A549 (cell line): ENCODE data around the gene CIB4. TPM values are rescaled to one million over a fixed set of nuclear protein-coding genes. Genes with fewer than 3 reads are reported as not detected.

ENCODE experiments used
- ATAC-seq, 2 experiments: fragments of 200-7000 bp in 1 of 2; fragments of >200 bp in 1 of 2; cut with Nextera tagmentation in 1 of 2; cut with Tn5 transposase in 1 of 2; 3 replicates each; pipeline versions ENCODE4 v1.8.0 to v1.9.1; 2018 to 2020; ENCODE audit warnings: mild to moderate bottlenecking in 1 of 2, moderate library complexity in 1 of 2
- CTCF ChIA-PET: fragments of 300-600 bp; sonication (Branson Sonifier 250); formaldehyde crosslinking; extraction: SDS; loops from one replicate; lab custom pipeline; 2021; ENCODE audit warnings: antibody characterized with exemption, inconsistent platforms; lab: Yijun Ruan, JAX
- POLR2A ChIA-PET: fragments of 350-600 bp; formaldehyde crosslinking; extraction: SDS; loops from one replicate; lab custom pipeline; 2021; ENCODE audit warnings: antibody characterized with exemption, inconsistent platforms; lab: Yijun Ruan, JAX
- DNase-seq, 2 experiments: peaks; one replicate each; pipeline versions ENCODE4 v3.0.0 to v3.0.0-alpha.2; 2011 to 2016; ENCODE audit warnings: low read depth in 1 of 2, low spot score in 1 of 2
- FAIRE-seq: peaks from 2 replicates; lab custom pipeline; 2011; peaks lifted over from hg19 to GRCh38; lab: Jason Lieb, UNC
- H3K27ac ChIP-seq, 2 experiments: fragments of >200 bp; sonication (Bioruptor Twin); formaldehyde crosslinking; 3 replicates each; pipeline ENCODE4 v1.5.1; 2016 to 2017
- H3K4me1 ChIP-seq: fragments of >200 bp; sonication (Bioruptor Twin); formaldehyde crosslinking; 3 replicates; pipeline ENCODE4 v1.6.1; 2016
- H3K4me2 ChIP-seq: fragments of >200 bp; sonication (Bioruptor Twin); formaldehyde crosslinking; 3 replicates; pipeline ENCODE4 v1.6.1; 2016
- H3K4me3 ChIP-seq: fragments of >200 bp; sonication (Bioruptor Twin); formaldehyde crosslinking; 3 replicates; pipeline ENCODE4 v1.5.1; 2016
- H3K9me3 ChIP-seq: fragments of >200 bp; sonication (Bioruptor Twin); formaldehyde crosslinking; 3 replicates; pipeline ENCODE4 v1.6.1; 2016
- E2F6 ChIP-seq: IDR thresholded peaks from 2 replicates; pipeline ENCODE4 v1.6.1; 2012; ENCODE audit warnings: low read depth, borderline replicate concordance
- ELK1 ChIP-seq: fragments of 150-350 bp; IDR thresholded peaks from 2 replicates; pipeline ENCODE4 v1.6.1; 2014; ENCODE audit warnings: low read depth, mild to moderate bottlenecking, low read length
- ESRRA ChIP-seq: fragments of 150-350 bp; IDR thresholded peaks from 2 replicates; pipeline ENCODE4 v1.6.1; 2014; ENCODE audit warnings: mild to moderate bottlenecking, low read length, borderline replicate concordance
- GATA3 ChIP-seq: IDR thresholded peaks from 2 replicates; pipeline ENCODE4 v1.6.1; 2012; ENCODE audit warnings: borderline replicate concordance
- MAX ChIP-seq: IDR thresholded peaks from 2 replicates; pipeline ENCODE4 v1.6.1; 2012
- NFE2L2 ChIP-seq: fragments of 150-350 bp; conservative IDR thresholded peaks from 2 replicates; pipeline ENCODE4 v1.6.1; 2014; ENCODE audit warnings: low read length
- RAD21 ChIP-seq, 2 experiments: fragments of >200 bp in 1 of 2; sonication (Bioruptor Twin) in 1 of 2; formaldehyde crosslinking in 1 of 2; IDR thresholded peaks in 1 of 2; conservative IDR thresholded peaks in 1 of 2; 2 replicates in 1 of 2; 3 replicates in 1 of 2; pipeline ENCODE4 v1.6.1; 2012 to 2018; ENCODE audit warnings: inconsistent platforms in 1 of 2
- RCOR1 ChIP-seq: fragments of 150-350 bp; IDR thresholded peaks from 2 replicates; pipeline ENCODE4 v1.6.1; 2014; ENCODE audit warnings: antibody characterized with exemption, low read length, low read depth
- REST ChIP-seq: fragments of 200-600 bp; sonication (generic); IDR thresholded peaks from 2 replicates; pipeline ENCODE4 v1.6.1; 2016; ENCODE audit warnings: antibody characterized with exemption, mild to moderate bottlenecking, moderate library complexity
- SMC3 ChIP-seq: fragments of >200 bp; sonication (Bioruptor Twin); formaldehyde crosslinking; IDR thresholded peaks from 3 replicates; pipeline ENCODE4 v1.6.1; 2018; ENCODE audit warnings: inconsistent platforms
- USF2 ChIP-seq: fragments of 450-650 bp; IDR thresholded peaks from 2 replicates; pipeline ENCODE4 v1.6.1; 2014; ENCODE audit warnings: antibody characterized with exemption
- WGBS: methylation state at CpG from one replicate; pipeline ENCODE4 v1.1.6; 2017; ENCODE audit errors: missing lambda C conversion rate; 5-methylcytosine and 5-hydroxymethylcytosine counted together
- polyA plus RNA-seq, 4 experiments: library from polyadenylated mRNA; depleted of rRNA in 3 of 4; stranded (reverse); fragments of >200 nt; fragmentation: RNase III in 1 of 4; extraction: RNeasy Plus Mini Kit Qiagen cat#74134 plus additional on column Dnase treatment in 1 of 4; gene quantifications; 2 replicates in 3 of 4; 3 replicates in 1 of 4; pipeline ENCODE4 v1.2.3, GENCODE V29; 2011 to 2017

The CIB4 gene
- polyA plus RNA-seq, 2 of the 4 experiments (the other 2 are of a cell fraction) = 0.30 to 1.0 TPM

- TF ChIP-seq REST = no peak
- TF ChIP-seq RAD21 (conservative IDR thresholded peaks at IDR 0.05 in 1 of 2, IDR thresholded peaks at IDR 0.05 in 1 of 2) = no peak
- no peak for TF ChIP-seq NFE2L2
Observed at GRCh38 chr2:26599387-26599786, 41.8 kb downstream of the CIB4 start (continued).

GRCh38 chr2:26598996-26599373, 42.2 kb downstream of the CIB4 start:
- CTCF ChIA-PET = interaction anchor here (1.0 to 5.0 kb wide), 8 partner anchors 7 to 324 kb away, joined by 3 to 29 read pairs (median 4); no protein-coding TSS in a partner anchor
- no peak overlapping the region for H3K4me3 ChIP-seq
- FAIRE-seq = no peak
- no peak for TF ChIP-seq RCOR1
- TF ChIP-seq GATA3 = no peak
- no peak for TF ChIP-seq REST
- TF ChIP-seq MAX = no peak
- TF ChIP-seq USF2 = no peak
- TF ChIP-seq ELK1 = no peak
- TF ChIP-seq E2F6 = no peak
- TF ChIP-seq ESRRA = no peak
- no peak for TF ChIP-seq SMC3
- no peak for ATAC-seq
- H3K9me3 ChIP-seq = peaks cover 7% of the 10 kb centered on the region
- no peak overlapping the region for H3K27ac ChIP-seq
- H3K4me1 ChIP-seq = 0 out of 3 replicates have a peak, but pooled peaks cover 8% of the 10 kb centered on the region
- no peak overlapping the region for H3K4me2 ChIP-seq
- POLR2A ChIA-PET = no interaction called here
- 41% methylated on average over 4 of the region's 4 CpGs for WGBS
- no peak for DNase-seq
